PFSK-1 (cell line): Measurements from ENCODE around the gene ABCC4.

Experiments used
- POLR2AphosphoS5 ChIP-seq: IDR thresholded peaks from 2 replicates; pipeline ENCODE4 v1.6.1; 2012; ENCODE audit warnings: low read depth, mild to moderate bottlenecking, control low read depth, low read length, moderate library complexity
- TF ChIP-seq, protein P1 (sequence below), 2 experiments: IDR thresholded peaks; 2 replicates each; pipeline versions ENCODE4 v1.6.1 to v1.8.0; 2011 to 2012; ENCODE audit warnings: low read depth in 2 of 2, low read length in 2 of 2, control low read depth in 1 of 2, inconsistent platforms in 1 of 2, mild to moderate bottlenecking in 1 of 2, moderate library complexity in 1 of 2; ENCODE audit not compliant: insufficient read depth in 1 of 2

GRCh38 chr13:95217920-95218830 lies 83.1 kb downstream of the ABCC4 start:
- no peak for TF ChIP-seq POLR2AphosphoS5
- TF ChIP-seq, protein P1, sequence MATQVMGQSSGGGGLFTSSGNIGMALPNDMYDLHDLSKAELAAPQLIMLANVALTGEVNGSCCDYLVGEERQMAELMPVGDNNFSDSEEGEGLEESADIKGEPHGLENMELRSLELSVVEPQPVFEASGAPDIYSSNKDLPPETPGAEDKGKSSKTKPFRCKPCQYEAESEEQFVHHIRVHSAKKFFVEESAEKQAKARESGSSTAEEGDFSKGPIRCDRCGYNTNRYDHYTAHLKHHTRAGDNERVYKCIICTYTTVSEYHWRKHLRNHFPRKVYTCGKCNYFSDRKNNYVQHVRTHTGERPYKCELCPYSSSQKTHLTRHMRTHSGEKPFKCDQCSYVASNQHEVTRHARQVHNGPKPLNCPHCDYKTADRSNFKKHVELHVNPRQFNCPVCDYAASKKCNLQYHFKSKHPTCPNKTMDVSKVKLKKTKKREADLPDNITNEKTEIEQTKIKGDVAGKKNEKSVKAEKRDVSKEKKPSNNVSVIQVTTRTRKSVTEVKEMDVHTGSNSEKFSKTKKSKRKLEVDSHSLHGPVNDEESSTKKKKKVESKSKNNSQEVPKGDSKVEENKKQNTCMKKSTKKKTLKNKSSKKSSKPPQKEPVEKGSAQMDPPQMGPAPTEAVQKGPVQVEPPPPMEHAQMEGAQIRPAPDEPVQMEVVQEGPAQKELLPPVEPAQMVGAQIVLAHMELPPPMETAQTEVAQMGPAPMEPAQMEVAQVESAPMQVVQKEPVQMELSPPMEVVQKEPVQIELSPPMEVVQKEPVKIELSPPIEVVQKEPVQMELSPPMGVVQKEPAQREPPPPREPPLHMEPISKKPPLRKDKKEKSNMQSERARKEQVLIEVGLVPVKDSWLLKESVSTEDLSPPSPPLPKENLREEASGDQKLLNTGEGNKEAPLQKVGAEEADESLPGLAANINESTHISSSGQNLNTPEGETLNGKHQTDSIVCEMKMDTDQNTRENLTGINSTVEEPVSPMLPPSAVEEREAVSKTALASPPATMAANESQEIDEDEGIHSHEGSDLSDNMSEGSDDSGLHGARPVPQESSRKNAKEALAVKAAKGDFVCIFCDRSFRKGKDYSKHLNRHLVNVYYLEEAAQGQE (IDR thresholded peaks at IDR 0.05; ENCODE audit: insufficient read depth in 1 of 2, low read depth in 2 of 2, low read length in 2 of 2), result no peak
